IMR-90 (cell line): ENCODE measurements around the gene SLCO3A1.

Source experiments
- CEBPB ChIP-seq: IDR thresholded peaks from 2 replicates; pipeline ENCODE4 v1.6.1; 2012; ENCODE audit warnings: low read depth, low read length, improper control_type of control experiment
- FOS ChIP-seq: fragments of 150-350 bp; IDR thresholded peaks from 2 replicates; pipeline ENCODE4 v1.6.1; 2016; ENCODE audit warnings: low read depth, low read length
- MXI1 ChIP-seq: IDR thresholded peaks from 2 replicates; pipeline ENCODE4 v1.6.1; 2012; ENCODE audit warnings: low read depth, mild to moderate bottlenecking, low read length, moderate library complexity, borderline replicate concordance
- POLR2A ChIP-seq: IDR thresholded peaks from 2 replicates; pipeline ENCODE4 v1.6.1; 2012; ENCODE audit warnings: mild to moderate bottlenecking, low read depth, low read length
- RAD21 ChIP-seq: IDR thresholded peaks from 2 replicates; pipeline ENCODE4 v1.6.1; 2012; ENCODE audit warnings: low read length, improper control_type of control experiment
- RFX5 ChIP-seq: IDR thresholded peaks from 2 replicates; pipeline ENCODE4 v1.8.0; 2012; ENCODE audit warnings: low read depth, mild to moderate bottlenecking, low read length, moderate library complexity
- SMC3 ChIP-seq: fragments of 150-350 bp; IDR thresholded peaks from 2 replicates; pipeline ENCODE4 v1.6.1; 2016; ENCODE audit warnings: low read depth, mild to moderate bottlenecking, antibody characterized with exemption, low read length, moderate library complexity
- TF ChIP-seq, protein P1 (sequence below): conservative IDR thresholded peaks from 2 replicates; pipeline ENCODE4 v1.5.1; 2012; ENCODE audit warnings: mild to moderate bottlenecking, low read depth, low read length, improper control_type of control experiment

DNA sequence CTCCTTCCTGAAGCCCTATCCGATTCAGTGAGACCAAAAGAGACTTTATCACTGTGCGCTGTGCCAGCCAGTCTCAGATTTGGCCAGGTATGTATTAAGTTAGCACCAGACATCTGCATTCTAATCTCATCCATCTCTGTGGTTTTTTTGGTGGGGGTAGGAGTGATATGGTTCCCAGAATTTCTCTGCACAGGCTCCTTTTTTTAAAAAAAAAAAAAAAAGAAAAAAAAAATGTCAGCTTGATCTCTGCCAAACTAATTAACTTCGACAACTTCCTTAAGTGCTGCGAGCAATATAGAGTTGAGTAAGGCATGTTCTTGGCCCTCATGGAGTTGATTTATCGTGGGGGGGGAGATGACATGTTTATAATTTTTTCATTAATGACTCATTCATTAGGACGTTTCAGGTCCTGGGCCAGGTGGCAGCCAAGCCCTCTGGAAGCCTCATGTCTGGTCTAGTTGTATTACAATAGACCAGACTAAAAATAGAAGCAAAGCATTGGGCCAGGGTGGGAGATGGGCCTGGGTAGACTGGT, 12.9 kb downstream of the SLCO3A1 start:
- TF ChIP-seq MXI1: no peak
- TF ChIP-seq SMC3: no peak
- TF ChIP-seq, protein P1, sequence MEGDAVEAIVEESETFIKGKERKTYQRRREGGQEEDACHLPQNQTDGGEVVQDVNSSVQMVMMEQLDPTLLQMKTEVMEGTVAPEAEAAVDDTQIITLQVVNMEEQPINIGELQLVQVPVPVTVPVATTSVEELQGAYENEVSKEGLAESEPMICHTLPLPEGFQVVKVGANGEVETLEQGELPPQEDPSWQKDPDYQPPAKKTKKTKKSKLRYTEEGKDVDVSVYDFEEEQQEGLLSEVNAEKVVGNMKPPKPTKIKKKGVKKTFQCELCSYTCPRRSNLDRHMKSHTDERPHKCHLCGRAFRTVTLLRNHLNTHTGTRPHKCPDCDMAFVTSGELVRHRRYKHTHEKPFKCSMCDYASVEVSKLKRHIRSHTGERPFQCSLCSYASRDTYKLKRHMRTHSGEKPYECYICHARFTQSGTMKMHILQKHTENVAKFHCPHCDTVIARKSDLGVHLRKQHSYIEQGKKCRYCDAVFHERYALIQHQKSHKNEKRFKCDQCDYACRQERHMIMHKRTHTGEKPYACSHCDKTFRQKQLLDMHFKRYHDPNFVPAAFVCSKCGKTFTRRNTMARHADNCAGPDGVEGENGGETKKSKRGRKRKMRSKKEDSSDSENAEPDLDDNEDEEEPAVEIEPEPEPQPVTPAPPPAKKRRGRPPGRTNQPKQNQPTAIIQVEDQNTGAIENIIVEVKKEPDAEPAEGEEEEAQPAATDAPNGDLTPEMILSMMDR: no peak
- TF ChIP-seq FOS: no peak
- no peak for TF ChIP-seq CEBPB
- TF ChIP-seq POLR2A: no peak
- TF ChIP-seq RFX5: no peak
- TF ChIP-seq RAD21: no peak
